Stimulated activated CD8-positive, alpha-beta memory T cell treated with anti-CD3 and anti-CD28 coated beads, Interleukin-2, amount 100 ng/mL, for 48 hours (primary cell): Measurements from ENCODE around the gene PROCR.
"Not testable (repeated sequence)": the region's sequence is repeated elsewhere in the genome, so short reads cannot be mapped to it uniquely, and the experiment has no call there.

Experiments
- DNase-seq, 2 donors: peaks; one replicate each; pipeline ENCODE4 v3.0.0-alpha.2; 2020; ENCODE audit warnings: low read depth in 2 of 2

Gene PROCR

GRCh38 chr20:35193031-35193791 lies 21.3 kb downstream of the PROCR start:
- DNase-seq: not testable (repeated sequence)

GRCh38 chr20:35196313-35196712 lies 24.4 kb downstream of the PROCR start:
- no peak for DNase-seq

- DNase-seq: no peak
These were observed 27.9 kb downstream of the PROCR start for GRCh38 chr20:35199740-35200139.

GRCh38 chr20:35200267-35200666 lies 28.4 kb downstream of the PROCR start:
- no peak for DNase-seq

- DNase-seq: not testable (repeated sequence)
These were observed 29.6 kb downstream of the PROCR start for GRCh38 chr20:35201467-35201866.

- DNase-seq: no peak
These were observed 34.9 kb downstream of the PROCR start for GRCh38 chr20:35206802-35207201.

- DNase-seq: peak; percentile 53 to 57
These were observed 36.2 kb downstream of the PROCR start for GRCh38 chr20:35207950-35208611.

GRCh38 chr20:35215066-35215956 lies 43.4 kb downstream of the PROCR start:
- DNase-seq: no peak

- no peak for DNase-seq
These were observed 44.7 kb downstream of the PROCR start for GRCh38 chr20:35216541-35216940.

GRCh38 chr20:35223941-35224340 lies 52.1 kb downstream of the PROCR start:
- DNase-seq: no peak

GRCh38 chr20:35224536-35224935 lies 52.7 kb downstream of the PROCR start:
- no peak for DNase-seq

- DNase-seq: no peak
These were observed 53.6 kb downstream of the PROCR start for GRCh38 chr20:35225319-35226125.

- no peak for DNase-seq
These were observed 54.4 kb downstream of the PROCR start, which contains the start of gene MMP24 for GRCh38 chr20:35226126-35226883. MMP24 (plus strand) TSS chr20:35226690; CDS start chr20:35226739, 49 bp downstream.
